Fibroblast of the conjunctiva (primary cell): Measurements from ENCODE around the gene VPS13C.
A peak's percentile ranks its signal among the peaks of the same experiment; 100 is the strongest.
"Not testable (repeated sequence)": the region's sequence is repeated elsewhere in the genome, so short reads cannot be mapped to it uniquely, and the experiment has no call there.

Experiments used
- DNase-seq: peaks from one replicate; pipeline ENCODE4 v3.0.0-alpha.2; 2010; ENCODE audit warnings: low read depth

Gene VPS13C

DNA sequence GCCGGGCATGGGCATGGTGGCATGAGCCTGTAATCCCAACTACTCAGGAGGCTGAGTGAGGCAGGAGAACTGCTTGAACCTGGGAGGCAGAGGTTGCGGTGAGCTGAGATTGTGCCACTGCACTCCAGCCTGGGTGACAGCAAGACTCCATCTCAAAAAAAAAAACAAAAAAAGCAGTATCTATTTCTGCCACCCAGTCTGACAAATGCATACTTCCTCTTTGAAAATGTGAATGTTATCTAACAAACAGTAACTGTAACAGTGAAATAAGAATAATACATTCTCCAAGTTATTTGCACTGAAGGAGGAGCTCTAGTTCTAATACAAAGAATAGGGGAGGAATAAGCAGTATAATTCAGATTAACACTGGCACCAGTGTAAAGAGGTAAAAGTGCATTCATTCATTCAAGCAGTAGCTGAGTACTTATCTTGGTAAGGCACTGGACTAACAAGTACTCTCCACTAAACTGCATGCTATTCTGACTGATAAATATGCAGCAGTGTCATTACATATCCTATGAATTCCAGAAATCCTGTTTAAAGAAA lies 12.9 kb downstream of the VPS13C start:
- no peak for DNase-seq

DNA sequence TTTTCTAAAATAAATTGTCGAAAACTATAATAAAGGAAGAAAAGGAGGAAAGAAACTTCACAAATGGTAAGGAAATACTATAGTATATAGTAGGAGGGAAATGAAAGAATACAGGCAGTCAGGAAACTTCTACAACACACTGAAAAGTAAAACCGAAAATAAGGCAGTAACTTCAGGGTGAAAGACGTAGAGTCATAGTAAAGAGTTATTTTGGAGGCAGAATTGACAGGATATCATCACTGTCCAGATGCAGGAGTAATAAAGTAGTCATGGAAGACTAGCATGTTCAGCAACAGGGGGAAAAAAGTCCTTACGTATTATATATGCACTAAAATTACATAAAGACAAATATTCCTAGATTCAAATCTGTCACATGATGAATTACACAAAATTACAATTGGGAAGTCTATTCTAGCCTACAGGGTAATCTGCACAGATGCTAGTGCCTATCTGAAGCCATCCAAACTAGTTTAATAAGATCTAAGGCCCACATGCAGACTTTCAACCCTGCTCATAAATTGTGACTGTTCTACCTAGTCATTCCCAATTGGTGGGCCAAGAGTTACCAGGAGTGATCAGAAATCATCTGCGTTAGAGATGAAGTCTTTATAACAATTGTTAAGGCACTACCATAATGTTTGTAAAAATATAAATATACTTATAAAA lies 14.0 kb downstream of the VPS13C start:
- no peak for DNase-seq

GRCh38 chr15:62035256-62035924 lies 24.9 kb downstream of the VPS13C start:
- DNase-seq: peak; percentile 12

DNA sequence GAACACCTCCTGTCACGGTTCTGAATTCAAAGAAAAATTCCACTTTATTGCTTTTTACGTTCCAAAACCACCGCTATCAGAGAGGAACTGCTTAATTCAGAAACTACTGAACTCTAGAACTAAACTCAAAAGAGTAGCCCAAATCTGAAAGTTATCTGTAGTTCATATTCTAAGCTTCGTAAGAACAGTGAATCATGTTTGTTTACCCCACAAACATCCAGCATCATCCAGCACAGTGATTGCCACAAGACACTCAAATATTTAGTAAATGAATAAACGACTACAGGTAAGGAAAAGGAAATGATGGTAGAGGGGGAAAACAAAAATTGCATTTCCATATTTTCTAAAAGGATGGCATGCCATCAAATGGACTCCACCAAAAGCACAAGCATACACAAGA lies 32.3 kb downstream of the VPS13C start:
- DNase-seq: no peak

- DNase-seq: no peak
Measured at GRCh38 chr15:62027263-62027565, 33.0 kb downstream of the VPS13C start.

DNA sequence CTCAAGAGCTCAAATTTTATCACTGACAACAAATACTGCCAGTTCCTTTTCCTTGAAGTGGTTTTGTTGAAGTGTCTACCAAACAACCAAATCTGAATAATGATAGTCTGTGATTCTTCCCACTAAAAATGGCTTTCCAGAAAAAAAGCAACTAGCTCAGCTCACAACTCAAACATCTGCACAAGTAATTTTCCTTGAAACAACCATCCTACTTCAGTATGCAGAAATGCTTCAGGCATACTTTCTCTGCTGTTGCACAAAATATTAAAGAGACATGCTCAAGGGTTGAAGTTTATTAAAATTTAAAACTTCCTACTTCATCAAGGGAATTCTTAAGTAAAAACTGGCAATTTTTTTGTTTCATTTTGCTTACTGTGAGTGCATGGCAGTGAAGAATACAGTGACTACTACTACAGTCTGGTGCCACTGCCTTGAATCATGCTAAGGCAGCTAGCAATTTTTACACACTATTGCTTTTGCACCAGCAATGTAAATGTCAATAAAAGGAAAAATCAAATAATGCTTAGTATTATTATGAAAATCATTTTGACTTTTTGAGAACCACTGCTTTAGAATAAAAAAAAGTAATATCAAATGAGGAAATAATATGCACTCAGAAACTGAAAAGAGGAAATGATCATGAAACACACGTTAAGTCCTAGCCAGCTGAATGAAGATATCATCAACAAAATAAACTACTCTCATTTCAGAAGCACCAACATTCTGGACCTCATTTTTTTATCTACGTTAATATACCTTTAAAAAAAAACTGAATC lies 33.6 kb downstream of the VPS13C start:
- DNase-seq: no peak

GRCh38 chr15:62021991-62022600 lies 38.2 kb downstream of the VPS13C start:
- no peak for DNase-seq

DNA sequence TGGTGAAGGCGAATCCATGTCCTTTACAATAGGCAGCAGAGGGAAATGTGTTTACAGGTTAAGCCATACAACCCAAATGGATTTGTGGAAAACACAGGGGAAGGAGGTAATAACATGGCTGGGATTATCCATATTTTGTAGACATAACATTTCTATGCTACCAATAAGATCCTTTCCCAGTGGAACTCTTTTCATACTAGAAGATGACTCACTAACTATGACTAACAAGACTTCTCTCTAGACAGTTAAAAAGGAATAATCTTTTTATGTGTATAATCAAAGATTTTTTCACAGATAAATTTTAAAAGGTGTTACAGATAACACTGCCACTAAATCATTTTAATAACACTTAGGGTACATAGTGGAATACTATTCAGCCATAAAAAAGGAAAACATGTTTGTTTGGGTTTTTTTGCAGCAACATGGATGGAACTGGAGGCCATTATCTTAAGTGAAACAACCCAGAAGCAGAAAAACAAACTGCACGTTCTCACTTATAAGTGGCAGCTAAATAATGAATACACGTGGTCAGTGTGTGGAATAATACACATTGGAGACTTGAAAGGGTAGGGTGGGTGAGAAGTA lies 39.6 kb downstream of the VPS13C start:
- no peak for DNase-seq

GRCh38 chr15:62005354-62005753 lies 54.9 kb downstream of the VPS13C start:
- not testable (repeated sequence) for DNase-seq

GRCh38 chr15:61997786-61998185 lies 62.5 kb downstream of the VPS13C start:
- DNase-seq: no peak

DNA sequence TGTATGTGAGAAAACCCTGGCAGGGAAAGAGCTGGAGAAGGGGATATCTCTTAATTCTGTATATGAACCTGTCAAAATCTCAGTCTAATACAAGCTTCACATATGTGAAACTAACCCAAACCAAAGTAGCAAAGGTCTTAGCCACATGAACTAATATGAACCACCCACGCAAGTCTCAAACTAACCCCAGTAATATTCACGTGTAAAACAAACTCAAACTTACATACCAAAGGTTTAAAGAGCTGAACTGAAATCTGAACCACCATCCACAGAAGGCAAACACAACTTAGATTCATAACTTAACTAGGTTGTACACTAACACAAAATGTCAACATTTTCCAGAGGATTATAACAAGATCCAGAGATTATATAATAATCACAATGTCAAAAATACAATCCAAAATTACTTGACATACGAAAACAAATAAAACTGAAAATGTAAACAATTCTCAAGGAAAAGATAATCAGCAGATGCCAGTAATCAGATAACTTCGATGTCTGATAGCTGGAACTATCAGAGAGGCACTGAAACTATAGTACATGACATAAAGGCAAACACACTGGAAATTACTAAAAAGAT lies 64.1 kb downstream of the VPS13C start:
- no peak for DNase-seq

DNA sequence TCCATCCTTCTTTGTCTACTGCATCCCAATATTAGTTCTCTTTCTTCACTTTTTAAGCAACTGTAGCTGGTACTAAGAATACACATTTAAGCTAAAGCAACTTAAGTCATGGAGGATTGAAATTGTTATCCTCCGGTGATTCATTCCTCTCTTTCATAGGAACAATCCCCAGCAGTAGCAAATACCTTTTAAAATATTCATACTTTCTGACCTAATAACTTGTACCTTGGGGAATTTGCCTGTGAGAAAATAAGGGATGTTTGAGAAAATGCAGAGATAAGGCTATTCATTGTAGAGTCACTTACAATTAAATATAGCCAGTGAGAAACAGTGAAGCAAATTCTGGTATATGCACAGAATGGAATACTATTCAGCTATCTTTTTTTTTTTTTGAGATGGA lies 66.0 kb downstream of the VPS13C start:
- peak; percentile 20 for DNase-seq

DNA sequence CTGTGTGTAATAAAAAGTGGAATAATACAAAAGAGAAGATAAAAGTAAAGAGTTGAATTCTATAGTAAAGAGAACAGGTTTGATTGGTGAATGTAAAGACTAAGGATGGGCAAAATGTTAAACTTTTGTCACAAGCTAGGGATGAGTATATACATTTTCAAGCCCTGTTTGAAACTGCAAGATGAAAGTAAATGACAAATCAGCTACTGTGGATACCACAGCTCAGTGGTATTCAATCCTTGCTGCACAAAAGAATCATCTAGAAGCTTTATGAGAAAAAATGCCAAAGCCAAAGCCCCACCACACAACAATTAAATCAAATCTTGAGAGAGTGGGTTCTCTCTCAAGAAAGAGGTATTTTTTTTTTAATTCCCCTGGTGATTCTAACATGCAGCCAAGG lies 67.7 kb downstream of the VPS13C start:
- no peak for DNase-seq

GRCh38 chr15:61989667-61990066 lies 70.6 kb downstream of the VPS13C start:
- no peak for DNase-seq

DNA sequence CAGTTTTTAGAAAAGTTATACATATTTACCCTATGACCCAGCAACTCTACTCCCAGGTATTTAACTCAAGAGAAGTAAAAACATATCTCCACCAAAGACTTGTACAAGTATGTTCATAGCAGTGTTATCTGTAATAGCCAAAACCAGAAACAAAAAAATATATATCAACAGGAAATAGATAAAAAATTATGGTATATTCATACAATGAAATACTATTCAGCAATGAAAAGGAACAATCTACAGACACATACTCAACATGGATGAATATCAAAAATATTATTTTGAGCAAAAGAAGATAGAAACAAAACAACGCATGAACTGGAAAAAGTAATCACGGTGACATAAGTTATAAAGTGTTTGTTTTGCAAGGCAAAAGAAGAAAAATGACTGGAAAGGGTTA lies 72.4 kb downstream of the VPS13C start:
- no peak for DNase-seq

- no peak for DNase-seq
Measured at GRCh38 chr15:61983081-61983480, 77.2 kb downstream of the VPS13C start.

- no peak for DNase-seq
Measured at GRCh38 chr15:61978225-61978624, 82.0 kb downstream of the VPS13C start.

GRCh38 chr15:61974759-61975158 lies 85.5 kb downstream of the VPS13C start:
- no peak for DNase-seq

DNA sequence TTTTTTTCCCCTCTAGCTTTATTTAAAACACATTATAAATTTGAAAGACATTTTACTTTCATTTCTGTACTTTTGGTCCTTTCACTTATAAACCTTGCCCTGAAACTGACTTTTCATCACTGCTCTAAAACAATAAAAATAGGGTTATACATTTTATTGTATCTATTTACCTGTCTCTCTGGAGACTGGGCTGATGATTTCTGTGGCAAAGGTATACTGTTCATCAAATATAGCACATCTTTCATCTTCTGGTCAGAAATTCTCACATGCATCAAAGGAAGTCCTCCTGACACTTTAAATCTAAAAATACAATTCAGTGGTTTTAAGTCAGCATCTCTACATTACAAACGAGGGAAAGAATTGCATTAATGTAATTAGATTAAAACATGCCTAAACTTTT lies 86.1 kb downstream of the VPS13C start:
- no peak for DNase-seq

DNA sequence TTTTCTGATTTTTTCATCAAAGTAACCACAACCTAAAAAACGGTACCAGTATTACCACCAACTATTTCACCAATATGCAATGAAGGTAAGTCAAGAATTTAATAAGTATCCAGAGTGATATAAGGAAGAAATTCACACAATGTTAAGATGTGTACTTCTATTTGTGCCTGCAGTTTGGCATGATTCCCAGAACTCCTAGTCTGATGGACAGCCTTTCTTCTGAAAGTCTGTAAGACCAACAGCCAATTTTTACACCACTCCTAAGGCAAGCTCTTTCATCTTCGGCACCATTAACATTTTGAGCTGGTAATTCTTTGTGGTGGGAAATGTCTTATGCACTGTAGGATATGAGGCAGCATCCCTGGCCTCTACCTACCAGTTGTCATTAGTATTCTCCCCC lies 108.3 kb downstream of the VPS13C start:
- no peak for DNase-seq

GRCh38 chr15:61946778-61947177 lies 113.5 kb downstream of the VPS13C start:
- DNase-seq: no peak

DNA sequence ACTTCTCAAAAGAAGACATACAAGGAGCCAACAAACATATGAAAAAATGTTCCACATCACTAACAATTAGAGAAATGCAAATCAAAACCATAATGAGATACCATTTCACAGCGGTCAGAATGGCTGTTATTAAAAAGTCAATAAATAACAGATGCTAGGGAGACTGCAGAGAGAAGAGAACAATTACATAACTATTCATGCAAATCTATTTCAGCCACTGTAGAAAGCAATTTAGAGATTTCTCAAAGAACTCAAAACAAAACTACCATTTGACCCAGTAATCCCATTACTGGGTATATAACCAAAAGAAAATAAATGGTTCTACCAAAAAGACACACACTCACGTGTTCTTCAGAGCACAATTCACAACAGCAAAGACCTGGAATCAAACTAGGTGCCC lies 116.3 kb downstream of the VPS13C start:
- DNase-seq: no peak
